HTR-8/SVneo (cell line): Measurements from ENCODE around the gene LINGO3.

Source experiments
- DNase-seq: peaks from one replicate; pipeline ENCODE4 v3.0.0; 2011; ENCODE audit warnings: low spot score, mixed read lengths; ENCODE audit not compliant: insufficient read length
- FAIRE-seq: peaks from 2 replicates; lab custom pipeline; 2011; peaks lifted over from hg19 to GRCh38; lab: Jason Lieb, UNC

The LINGO3 gene

DNA sequence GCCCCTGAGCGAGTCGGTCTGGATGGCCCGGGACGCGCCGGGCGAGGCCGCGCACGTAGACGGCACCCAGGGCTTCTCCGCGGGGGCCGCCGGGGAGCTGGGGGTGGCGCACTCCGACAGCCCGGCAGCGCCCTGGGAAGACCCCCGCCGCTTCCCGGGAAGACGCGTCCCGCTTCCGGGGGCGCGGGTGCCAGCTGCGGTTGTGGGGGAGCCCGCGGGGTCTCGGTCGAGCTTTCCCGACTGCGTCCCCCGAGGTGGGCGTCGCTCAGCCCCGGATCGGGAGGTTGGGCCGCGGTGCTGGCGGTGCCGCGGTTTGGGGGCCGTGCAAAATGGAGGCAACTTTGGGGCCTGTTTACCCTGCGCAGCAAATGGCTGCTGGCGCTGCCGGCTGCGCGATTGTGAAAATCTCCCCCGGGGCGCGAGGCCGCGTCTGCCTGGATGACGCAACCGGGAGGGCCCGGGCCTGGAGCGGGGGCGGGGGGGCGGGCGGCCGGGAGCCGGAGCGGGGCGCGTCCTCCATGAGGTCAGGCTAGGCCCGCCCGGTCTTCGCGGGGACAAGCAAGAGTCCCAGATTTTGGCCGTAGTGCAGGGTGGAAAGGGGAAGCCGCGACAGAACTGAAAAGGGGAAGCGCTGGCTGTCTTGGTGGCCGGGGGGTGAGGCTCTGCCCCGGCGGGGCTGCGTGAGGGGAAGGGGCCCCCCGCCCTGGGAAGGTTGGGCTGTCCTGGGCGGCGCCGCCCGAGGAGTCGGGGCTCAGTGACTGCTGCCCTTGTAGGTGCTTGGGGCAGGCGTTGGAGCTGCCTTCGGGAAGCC, 37.3 kb downstream of the LINGO3 start:
- no peak for FAIRE-seq
- DNase-seq = peak; percentile 62

GRCh38 chr19:2270157-2270422, 37.9 kb downstream of the LINGO3 start:
- DNase-seq = no peak
- FAIRE-seq = no peak

GRCh38 chr19:2269244-2270156, 38.5 kb downstream of the LINGO3 start:
- FAIRE-seq (peak; percentile 20), DNase-seq (peak; percentile 97)

DNA sequence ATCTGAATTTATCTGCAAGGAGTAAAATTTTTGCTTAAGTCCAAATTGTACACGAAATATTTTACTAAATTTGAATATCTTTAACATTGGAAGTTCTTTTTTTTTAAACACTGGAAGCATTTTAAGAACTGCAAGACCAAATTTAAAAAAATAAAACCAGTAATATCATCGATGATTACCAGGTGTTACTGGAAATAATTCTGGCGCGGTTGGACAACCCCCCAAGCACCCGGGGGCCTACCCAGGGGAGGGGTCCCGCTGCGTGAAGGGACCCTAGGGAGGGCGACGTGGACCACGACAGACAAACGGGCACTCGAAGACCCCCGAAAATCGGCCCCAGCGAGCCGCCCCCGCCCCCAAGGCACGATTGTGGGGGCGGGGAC, 39.1 kb downstream of the LINGO3 start:
- FAIRE-seq (no peak), DNase-seq (no peak)

- FAIRE-seq (no peak), DNase-seq (no peak)
These were observed 39.5 kb downstream of the LINGO3 start for GRCh38 chr19:2268480-2268830.

DNA sequence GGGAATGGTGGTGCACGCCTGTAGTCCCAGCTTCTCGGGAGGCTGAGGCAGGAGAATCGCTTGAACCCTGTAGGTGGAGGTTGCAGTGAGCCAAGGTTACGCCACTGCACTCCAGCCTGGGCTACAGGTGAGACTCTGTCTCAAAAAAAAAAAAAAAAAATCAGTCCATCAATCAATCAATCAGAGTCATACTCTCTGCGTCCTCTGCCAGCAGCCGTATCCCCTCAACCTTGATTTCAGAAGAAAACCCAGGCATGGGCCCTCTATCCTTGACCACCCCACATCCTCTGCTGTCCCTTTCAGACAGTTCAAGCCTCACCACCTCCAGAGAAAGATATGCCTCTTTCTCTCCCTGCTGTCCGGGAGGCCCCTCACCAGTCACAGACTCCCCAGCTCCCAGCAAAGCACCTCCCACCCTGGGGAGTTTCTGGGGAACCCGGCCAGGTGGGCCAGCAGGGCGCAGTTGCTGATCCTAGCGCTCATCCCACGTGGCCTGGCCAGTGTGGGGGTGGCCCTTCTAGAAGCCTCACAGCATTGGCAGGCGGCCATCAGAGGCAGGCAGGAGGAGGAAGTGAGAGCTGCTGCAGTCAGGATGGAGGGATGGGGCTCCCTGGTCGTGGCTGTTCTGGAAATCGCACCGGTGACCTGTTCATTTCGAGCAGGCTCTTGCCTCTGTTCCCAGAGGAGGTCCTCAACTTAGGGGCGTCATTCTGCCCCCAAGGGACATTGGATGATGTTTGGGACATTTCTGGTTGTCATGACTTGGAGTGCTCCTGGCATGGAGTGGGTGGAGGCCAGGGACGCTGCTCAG, 41.6 kb downstream of the LINGO3 start:
- FAIRE-seq (no peak), DNase-seq (no peak)

GRCh38 chr19:2261438-2262172, 46.3 kb downstream of the LINGO3 start:
- FAIRE-seq (no peak), DNase-seq (no peak)

- no peak for DNase-seq
- no peak for FAIRE-seq
These were observed 47.6 kb downstream of the LINGO3 start for GRCh38 chr19:2260341-2260805.

DNA sequence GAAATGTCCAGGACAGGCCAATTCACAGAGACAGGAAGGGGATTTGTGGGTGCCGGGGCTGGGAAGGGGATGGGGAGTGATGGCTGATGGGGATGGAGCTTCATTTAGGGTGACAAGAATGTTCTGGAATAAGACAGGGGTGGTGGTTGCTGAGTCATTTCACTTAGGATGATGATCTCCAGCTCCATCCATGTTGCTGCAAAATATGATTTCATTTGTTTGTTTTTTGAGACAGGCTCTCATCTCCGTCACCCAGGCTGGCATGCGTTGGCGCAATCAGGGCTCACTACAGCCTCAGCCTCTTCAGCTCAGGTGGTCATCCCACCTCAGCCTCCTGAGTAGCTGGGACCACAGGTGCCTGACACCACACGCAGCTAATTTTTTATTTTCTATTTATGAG, 48.6 kb downstream of the LINGO3 start:
- FAIRE-seq = no peak
- no peak for DNase-seq
